NT2/D1 (cell line): ENCODE results near the gene ARMS2.

ENCODE experiments used
- SUZ12 ChIP-seq: IDR thresholded peaks from 2 replicates; pipeline ENCODE4 v1.6.1; 2011; ENCODE audit not compliant: insufficient read length, insufficient read depth; ENCODE audit errors: extremely low read depth
- YY1 ChIP-seq: IDR thresholded peaks from 2 replicates; pipeline ENCODE4 v1.6.1; 2011; ENCODE audit not compliant: insufficient read length, insufficient read depth
- ZNF274 ChIP-seq: IDR thresholded peaks from 2 replicates; pipeline ENCODE4 v1.6.1; 2011; ENCODE audit warnings: mild to moderate bottlenecking, low read depth, low read length

GRCh38 chr10:122503886-122504609 lies 49.6 kb downstream of the ARMS2 start:
- no peak for TF ChIP-seq YY1
- no peak for TF ChIP-seq SUZ12
- TF ChIP-seq ZNF274 = no peak
